AG10803 (cell line): ENCODE measurements around the gene NFATC1.

Experiments
- DNase-seq: peaks from one replicate; pipeline ENCODE4 v3.0.0; 2010; ENCODE audit warnings: low read depth
- H3K4me3 ChIP-seq: 2 replicates; pipeline ENCODE4 v1.5.1; 2011; ENCODE audit warnings: mild to moderate bottlenecking, low read length, control low read depth
- CTCF ChIP-seq: conservative IDR thresholded peaks from 2 replicates; pipeline ENCODE4 v1.5.1; 2011; ENCODE audit warnings: mild to moderate bottlenecking, low read length, control low read depth, inconsistent platforms

NFATC1 gene

GRCh38 chr18:79445696-79446561 lies 50.2 kb downstream of the NFATC1 start:
- no peak overlapping the region for H3K4me3 ChIP-seq
- TF ChIP-seq CTCF: no peak
- DNase-seq: peak; percentile 22

GRCh38 chr18:79446931-79447330 lies 51.2 kb downstream of the NFATC1 start:
- no peak for TF ChIP-seq CTCF
- no peak overlapping the region for H3K4me3 ChIP-seq
- no peak for DNase-seq

- H3K4me3 ChIP-seq: no peak overlapping the region
- TF ChIP-seq CTCF: no peak
- DNase-seq: no peak
Observed at GRCh38 chr18:79447703-79448367, 52.1 kb downstream of the NFATC1 start.

- H3K4me3 ChIP-seq: no peak overlapping the region
- TF ChIP-seq CTCF: no peak
- no peak for DNase-seq
Observed at GRCh38 chr18:79448621-79449020, 52.9 kb downstream of the NFATC1 start.

GRCh38 chr18:79449551-79450288 lies 54.0 kb downstream of the NFATC1 start:
- no peak for DNase-seq
- no peak for TF ChIP-seq CTCF
- H3K4me3 ChIP-seq: no peak overlapping the region

- no peak for TF ChIP-seq CTCF
Observed at GRCh38 chr18:79450289-79451080, 54.8 kb downstream of the NFATC1 start.

More at GRCh38 chr18:79450289-79451080, 54.8 kb downstream of the NFATC1 start:
- no peak overlapping the region for H3K4me3 ChIP-seq
- DNase-seq: no peak
